ENCODE results near the gene TUBGCP6. TPM values are rescaled to one million over a fixed set of nuclear protein-coding genes. Genes with fewer than 3 reads are reported as not detected.

The TUBGCP6 gene
- total and polyA plus RNA-seq, 2 experiments from 2014 or later, result 18.6 to 47.1 TPM

DNA sequence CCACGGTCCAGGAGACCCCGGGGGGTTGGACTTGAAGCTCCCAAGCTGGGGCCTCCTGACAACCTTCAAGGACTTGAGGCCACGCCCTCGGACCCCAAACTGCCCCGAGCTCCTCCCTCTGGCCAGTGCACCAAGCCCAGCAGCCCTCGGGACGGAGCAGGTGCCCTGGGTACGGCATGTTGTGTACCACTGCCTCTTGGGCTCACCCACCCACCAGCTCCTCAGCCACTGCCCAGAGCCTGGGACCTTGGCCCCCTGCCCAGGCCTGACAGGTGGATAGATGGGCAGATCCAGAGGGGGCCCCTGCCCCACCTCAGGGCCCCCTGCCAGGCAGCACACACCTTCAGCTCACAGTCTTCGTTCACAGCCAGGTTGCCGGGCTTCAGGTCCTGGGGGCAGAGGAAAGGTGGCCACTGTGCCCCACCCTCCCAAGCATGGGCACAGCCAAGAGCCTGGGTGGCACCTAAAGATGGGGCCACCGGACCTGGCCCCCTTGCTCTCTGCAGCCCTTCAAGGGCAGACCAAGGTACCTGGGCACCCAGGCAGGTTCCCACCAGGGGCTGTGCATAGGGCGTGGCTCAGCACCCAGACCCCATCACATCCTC lies 11.5 kb upstream of the TUBGCP6 start:
- no peak for ATAC-seq
- no peaks in the 10 kb centered on the region; the same call in 2 of the 3 replicates for H3K4me1 Mint-ChIP-seq
- no peak for TF ChIP-seq CREB1 (CRISPR knock-in tag; IDR thresholded peaks at IDR 0.05; ENCODE audit: low read depth)
- TF ChIP-seq EZH2 (IDR thresholded peaks at IDR 0.05; ENCODE audit: low read depth, unreplicated experiment), result no peak
- TF ChIP-seq NANOG (IDR thresholded peaks at IDR 0.05; ENCODE audit: borderline replicate concordance), result no peak
- TF ChIP-seq STAT1 (IDR thresholded peaks at IDR 0.05; ENCODE audit: unreplicated experiment), result no peak
- no peak for TF ChIP-seq ZNF114 (CRISPR knock-in tag; IDR thresholded peaks at IDR 0.05)
- TF ChIP-seq, protein P1, sequence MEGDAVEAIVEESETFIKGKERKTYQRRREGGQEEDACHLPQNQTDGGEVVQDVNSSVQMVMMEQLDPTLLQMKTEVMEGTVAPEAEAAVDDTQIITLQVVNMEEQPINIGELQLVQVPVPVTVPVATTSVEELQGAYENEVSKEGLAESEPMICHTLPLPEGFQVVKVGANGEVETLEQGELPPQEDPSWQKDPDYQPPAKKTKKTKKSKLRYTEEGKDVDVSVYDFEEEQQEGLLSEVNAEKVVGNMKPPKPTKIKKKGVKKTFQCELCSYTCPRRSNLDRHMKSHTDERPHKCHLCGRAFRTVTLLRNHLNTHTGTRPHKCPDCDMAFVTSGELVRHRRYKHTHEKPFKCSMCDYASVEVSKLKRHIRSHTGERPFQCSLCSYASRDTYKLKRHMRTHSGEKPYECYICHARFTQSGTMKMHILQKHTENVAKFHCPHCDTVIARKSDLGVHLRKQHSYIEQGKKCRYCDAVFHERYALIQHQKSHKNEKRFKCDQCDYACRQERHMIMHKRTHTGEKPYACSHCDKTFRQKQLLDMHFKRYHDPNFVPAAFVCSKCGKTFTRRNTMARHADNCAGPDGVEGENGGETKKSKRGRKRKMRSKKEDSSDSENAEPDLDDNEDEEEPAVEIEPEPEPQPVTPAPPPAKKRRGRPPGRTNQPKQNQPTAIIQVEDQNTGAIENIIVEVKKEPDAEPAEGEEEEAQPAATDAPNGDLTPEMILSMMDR (conservative IDR thresholded peaks at IDR 0.05; ENCODE audit: low read depth in 2 of 2), result no peak
- TF ChIP-seq JUNB (IDR thresholded peaks at IDR 0.05; ENCODE audit: unreplicated experiment), result no peak
- no peak for TF ChIP-seq POLR2AphosphoS5 (IDR thresholded peaks at IDR 0.05; ENCODE audit: low read depth)
- TF ChIP-seq, protein P2, sequence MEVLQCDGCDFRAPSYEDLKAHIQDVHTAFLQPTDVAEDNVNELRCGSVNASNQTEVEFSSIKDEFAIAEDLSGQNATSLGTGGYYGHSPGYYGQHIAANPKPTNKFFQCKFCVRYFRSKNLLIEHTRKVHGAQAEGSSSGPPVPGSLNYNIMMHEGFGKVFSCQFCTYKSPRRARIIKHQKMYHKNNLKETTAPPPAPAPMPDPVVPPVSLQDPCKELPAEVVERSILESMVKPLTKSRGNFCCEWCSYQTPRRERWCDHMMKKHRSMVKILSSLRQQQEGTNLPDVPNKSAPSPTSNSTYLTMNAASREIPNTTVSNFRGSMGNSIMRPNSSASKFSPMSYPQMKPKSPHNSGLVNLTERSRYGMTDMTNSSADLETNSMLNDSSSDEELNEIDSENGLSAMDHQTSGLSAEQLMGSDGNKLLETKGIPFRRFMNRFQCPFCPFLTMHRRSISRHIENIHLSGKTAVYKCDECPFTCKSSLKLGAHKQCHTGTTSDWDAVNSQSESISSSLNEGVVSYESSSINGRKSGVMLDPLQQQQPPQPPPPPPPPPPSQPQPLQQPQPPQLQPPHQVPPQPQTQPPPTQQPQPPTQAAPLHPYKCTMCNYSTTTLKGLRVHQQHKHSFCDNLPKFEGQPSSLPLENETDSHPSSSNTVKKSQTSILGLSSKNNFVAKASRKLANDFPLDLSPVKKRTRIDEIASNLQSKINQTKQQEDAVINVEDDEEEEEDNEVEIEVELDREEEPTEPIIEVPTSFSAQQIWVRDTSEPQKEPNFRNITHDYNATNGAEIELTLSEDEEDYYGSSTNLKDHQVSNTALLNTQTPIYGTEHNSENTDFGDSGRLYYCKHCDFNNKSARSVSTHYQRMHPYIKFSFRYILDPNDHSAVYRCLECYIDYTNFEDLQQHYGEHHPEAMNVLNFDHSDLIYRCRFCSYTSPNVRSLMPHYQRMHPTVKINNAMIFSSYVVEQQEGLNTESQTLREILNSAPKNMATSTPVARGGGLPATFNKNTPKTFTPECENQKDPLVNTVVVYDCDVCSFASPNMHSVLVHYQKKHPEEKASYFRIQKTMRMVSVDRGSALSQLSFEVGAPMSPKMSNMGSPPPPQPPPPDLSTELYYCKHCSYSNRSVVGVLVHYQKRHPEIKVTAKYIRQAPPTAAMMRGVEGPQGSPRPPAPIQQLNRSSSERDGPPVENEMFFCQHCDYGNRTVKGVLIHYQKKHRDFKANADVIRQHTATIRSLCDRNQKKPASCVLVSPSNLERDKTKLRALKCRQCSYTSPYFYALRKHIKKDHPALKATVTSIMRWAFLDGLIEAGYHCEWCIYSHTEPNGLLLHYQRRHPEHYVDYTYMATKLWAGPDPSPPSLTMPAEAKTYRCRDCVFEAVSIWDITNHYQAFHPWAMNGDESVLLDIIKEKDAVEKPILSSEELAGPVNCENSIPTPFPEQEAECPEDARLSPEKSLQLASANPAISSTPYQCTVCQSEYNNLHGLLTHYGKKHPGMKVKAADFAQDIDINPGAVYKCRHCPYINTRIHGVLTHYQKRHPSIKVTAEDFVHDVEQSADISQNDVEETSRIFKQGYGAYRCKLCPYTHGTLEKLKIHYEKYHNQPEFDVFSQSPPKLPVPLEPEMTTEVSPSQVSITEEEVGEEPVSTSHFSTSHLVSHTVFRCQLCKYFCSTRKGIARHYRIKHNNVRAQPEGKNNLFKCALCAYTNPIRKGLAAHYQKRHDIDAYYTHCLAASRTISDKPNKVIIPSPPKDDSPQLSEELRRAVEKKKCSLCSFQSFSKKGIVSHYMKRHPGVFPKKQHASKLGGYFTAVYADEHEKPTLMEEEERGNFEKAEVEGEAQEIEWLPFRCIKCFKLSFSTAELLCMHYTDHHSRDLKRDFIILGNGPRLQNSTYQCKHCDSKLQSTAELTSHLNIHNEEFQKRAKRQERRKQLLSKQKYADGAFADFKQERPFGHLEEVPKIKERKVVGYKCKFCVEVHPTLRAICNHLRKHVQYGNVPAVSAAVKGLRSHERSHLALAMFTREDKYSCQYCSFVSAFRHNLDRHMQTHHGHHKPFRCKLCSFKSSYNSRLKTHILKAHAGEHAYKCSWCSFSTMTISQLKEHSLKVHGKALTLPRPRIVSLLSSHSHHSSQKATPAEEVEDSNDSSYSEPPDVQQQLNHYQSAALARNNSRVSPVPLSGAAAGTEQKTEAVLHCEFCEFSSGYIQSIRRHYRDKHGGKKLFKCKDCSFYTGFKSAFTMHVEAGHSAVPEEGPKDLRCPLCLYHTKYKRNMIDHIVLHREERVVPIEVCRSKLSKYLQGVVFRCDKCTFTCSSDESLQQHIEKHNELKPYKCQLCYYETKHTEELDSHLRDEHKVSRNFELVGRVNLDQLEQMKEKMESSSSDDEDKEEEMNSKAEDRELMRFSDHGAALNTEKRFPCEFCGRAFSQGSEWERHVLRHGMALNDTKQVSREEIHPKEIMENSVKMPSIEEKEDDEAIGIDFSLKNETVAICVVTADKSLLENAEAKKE (CRISPR knock-in tag; IDR thresholded peaks at IDR 0.05), result no peak
- TF ChIP-seq ZNF331 (CRISPR knock-in tag; IDR thresholded peaks at IDR 0.05; ENCODE audit: low read depth), result no peak
- TF ChIP-seq, protein P3, sequence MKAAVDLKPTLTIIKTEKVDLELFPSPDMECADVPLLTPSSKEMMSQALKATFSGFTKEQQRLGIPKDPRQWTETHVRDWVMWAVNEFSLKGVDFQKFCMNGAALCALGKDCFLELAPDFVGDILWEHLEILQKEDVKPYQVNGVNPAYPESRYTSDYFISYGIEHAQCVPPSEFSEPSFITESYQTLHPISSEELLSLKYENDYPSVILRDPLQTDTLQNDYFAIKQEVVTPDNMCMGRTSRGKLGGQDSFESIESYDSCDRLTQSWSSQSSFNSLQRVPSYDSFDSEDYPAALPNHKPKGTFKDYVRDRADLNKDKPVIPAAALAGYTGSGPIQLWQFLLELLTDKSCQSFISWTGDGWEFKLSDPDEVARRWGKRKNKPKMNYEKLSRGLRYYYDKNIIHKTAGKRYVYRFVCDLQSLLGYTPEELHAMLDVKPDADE (IDR thresholded peaks at IDR 0.05), result no peak
- TF ChIP-seq, protein P4, sequence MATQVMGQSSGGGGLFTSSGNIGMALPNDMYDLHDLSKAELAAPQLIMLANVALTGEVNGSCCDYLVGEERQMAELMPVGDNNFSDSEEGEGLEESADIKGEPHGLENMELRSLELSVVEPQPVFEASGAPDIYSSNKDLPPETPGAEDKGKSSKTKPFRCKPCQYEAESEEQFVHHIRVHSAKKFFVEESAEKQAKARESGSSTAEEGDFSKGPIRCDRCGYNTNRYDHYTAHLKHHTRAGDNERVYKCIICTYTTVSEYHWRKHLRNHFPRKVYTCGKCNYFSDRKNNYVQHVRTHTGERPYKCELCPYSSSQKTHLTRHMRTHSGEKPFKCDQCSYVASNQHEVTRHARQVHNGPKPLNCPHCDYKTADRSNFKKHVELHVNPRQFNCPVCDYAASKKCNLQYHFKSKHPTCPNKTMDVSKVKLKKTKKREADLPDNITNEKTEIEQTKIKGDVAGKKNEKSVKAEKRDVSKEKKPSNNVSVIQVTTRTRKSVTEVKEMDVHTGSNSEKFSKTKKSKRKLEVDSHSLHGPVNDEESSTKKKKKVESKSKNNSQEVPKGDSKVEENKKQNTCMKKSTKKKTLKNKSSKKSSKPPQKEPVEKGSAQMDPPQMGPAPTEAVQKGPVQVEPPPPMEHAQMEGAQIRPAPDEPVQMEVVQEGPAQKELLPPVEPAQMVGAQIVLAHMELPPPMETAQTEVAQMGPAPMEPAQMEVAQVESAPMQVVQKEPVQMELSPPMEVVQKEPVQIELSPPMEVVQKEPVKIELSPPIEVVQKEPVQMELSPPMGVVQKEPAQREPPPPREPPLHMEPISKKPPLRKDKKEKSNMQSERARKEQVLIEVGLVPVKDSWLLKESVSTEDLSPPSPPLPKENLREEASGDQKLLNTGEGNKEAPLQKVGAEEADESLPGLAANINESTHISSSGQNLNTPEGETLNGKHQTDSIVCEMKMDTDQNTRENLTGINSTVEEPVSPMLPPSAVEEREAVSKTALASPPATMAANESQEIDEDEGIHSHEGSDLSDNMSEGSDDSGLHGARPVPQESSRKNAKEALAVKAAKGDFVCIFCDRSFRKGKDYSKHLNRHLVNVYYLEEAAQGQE (IDR thresholded peaks at IDR 0.05; ENCODE audit: unreplicated experiment), result no peak
- no peak for TF ChIP-seq EZH2phosphoT487 (IDR thresholded peaks at IDR 0.05; ENCODE audit: unreplicated experiment)
- Histone ChIP-seq H3K27ac (ENCODE audit: low read depth) (no peak overlapping the region), H2AFZ (no peak overlapping the region), H3F3A (replicated peaks; ENCODE audit: low read depth) (peaks cover 4% of the 10 kb centered on the region; the same call in 1 of the 2 replicates), H3K79me2 (replicated peaks; ENCODE audit: insufficient read depth) (no peaks in the 10 kb centered on the region), H3K27me3 (ENCODE audit: insufficient read depth) (peaks cover 12% of the 10 kb centered on the region), H3K4me2 (no peak overlapping the region), H3K9me2 (ENCODE audit: insufficient read depth) (no peaks in the 10 kb centered on the region), H3K4me3 (no peak overlapping the region), H3K4me1 (ENCODE audit: insufficient read depth) (no peaks in the 10 kb centered on the region; the same call in 1 of the 2 replicates), H3K36me3 (ENCODE audit: insufficient read depth) (no peaks in the 10 kb centered on the region), H4K20me1 (replicated peaks; ENCODE audit: insufficient read depth) (no peaks in the 10 kb centered on the region)
- DNase-seq (ENCODE audit: low spot score), result no peak
- no peaks in the 10 kb centered on the region for H3K9me3 Mint-ChIP-seq
- H3K27me3 Mint-ChIP-seq (ENCODE audit: insufficient read depth, low read depth, poor library complexity), result peaks cover 13% of the 10 kb centered on the region
- no peak overlapping the region for H3K27ac Mint-ChIP-seq
- no peak overlapping the region for H3K4me3 Mint-ChIP-seq
- H3K36me3 Mint-ChIP-seq (ENCODE audit: low read depth), result no peaks in the 10 kb centered on the region
